ENCODE data around the gene CCL22.

DNA sequence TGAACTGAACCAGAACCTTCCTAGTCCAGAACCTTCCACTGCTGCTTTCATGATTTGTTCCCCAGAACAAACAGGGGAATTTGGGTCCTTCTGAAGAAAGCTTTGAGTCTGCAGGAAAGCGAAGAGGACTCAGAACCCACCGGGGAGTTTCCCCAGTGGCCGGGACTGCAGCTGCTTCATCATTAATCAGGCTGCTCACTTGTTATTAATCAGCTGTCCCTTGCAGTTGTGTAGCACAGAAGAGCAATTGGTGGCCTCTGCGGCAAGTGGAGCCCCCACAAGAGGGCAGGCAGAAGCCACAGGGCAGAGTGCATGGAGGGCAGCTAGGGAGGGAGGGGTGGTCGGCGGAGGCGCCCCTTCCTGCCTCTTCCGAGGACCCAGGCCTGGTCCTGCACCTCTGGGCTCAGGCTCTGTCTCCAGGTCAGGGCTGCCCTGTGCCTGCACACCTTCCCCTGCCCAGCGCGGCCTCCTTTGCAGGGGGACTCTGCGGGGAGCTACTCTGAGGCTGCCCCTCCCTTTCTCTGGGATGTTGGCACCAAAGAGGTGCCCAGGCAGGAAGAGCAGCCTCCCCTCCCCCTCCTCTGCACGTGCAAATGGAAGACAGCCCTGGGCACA, 52.9 kb downstream of the CCL22 start:
- TF ChIP-seq, protein P1, sequence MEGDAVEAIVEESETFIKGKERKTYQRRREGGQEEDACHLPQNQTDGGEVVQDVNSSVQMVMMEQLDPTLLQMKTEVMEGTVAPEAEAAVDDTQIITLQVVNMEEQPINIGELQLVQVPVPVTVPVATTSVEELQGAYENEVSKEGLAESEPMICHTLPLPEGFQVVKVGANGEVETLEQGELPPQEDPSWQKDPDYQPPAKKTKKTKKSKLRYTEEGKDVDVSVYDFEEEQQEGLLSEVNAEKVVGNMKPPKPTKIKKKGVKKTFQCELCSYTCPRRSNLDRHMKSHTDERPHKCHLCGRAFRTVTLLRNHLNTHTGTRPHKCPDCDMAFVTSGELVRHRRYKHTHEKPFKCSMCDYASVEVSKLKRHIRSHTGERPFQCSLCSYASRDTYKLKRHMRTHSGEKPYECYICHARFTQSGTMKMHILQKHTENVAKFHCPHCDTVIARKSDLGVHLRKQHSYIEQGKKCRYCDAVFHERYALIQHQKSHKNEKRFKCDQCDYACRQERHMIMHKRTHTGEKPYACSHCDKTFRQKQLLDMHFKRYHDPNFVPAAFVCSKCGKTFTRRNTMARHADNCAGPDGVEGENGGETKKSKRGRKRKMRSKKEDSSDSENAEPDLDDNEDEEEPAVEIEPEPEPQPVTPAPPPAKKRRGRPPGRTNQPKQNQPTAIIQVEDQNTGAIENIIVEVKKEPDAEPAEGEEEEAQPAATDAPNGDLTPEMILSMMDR (conservative IDR thresholded peaks at IDR 0.05 in 1 of 2, IDR thresholded peaks at IDR 0.05 in 1 of 2; ENCODE audit: low read depth in 1 of 2, low read length in 2 of 2) = no peak
- no peak for TF ChIP-seq EZH2 (IDR thresholded peaks at IDR 0.05; ENCODE audit: low read length, missing control alignments)
